Heart right ventricle (tissue), 16 donors: ENCODE measurements around the gene OS9. TPM values are rescaled to one million over a fixed set of nuclear protein-coding genes. Genes with fewer than 3 reads are reported as not detected.

Experiments
- ATAC-seq, 8 donors: fragments of 200-7000 bp; cut with Tn5 transposase; one replicate each; pipeline ENCODE4 v1.9.1; 2020; ENCODE audit warnings: mild to moderate bottlenecking in 8 of 8, moderate library complexity in 8 of 8, moderate number of reproducible peaks in 1 of 8
- DNase-seq, 2 donors: peaks; one replicate each; pipeline ENCODE4 v3.0.0-alpha.2; 2020
- H3K27ac ChIP-seq, 10 donors: fragments of 200-600 bp; sonication (generic) in 2 of 10; one replicate each; pipeline versions ENCODE4 v1.5.0 to v1.8.0; 2020 to 2022; ENCODE audit warnings: mild to moderate bottlenecking in 3 of 10
- H3K27me3 ChIP-seq, 7 donors: fragments of 200-600 bp; one replicate each; pipeline ENCODE4 v1.8.0; 2021 to 2022; ENCODE audit warnings: mild to moderate bottlenecking in 2 of 7
- H3K36me3 ChIP-seq, 9 donors: fragments of 200-600 bp; sonication (generic) in 1 of 9; one replicate each; pipeline versions ENCODE4 v1.5.0 to v1.8.0; 2020 to 2022; ENCODE audit warnings: mild to moderate bottlenecking in 2 of 9
- H3K4me1 ChIP-seq, 9 donors: fragments of 200-600 bp; sonication (generic) in 1 of 9; one replicate each; pipeline versions ENCODE4 v1.5.0 to v1.8.0; 2020 to 2022; ENCODE audit warnings: mild to moderate bottlenecking in 4 of 9
- H3K4me3 ChIP-seq, 10 donors: fragments of 200-600 bp; sonication (generic) in 2 of 10; one replicate each; pipeline versions ENCODE4 v1.5.0 to v1.8.0; 2020 to 2022; ENCODE audit warnings: mild to moderate bottlenecking in 7 of 10, moderate library complexity in 2 of 10
- H3K9me3 ChIP-seq, 11 donors: fragments of 200-600 bp in 10 of 11; sonication (generic) in 2 of 11; one replicate each; pipeline versions ENCODE4 v1.5.0 to v1.8.0; 2013 to 2022; ENCODE audit warnings: mild to moderate bottlenecking in 2 of 11, control low read depth in 1 of 11, moderate library complexity in 1 of 11
- WGBS, 2 donors: extraction: QIAGEN DNeasy Blood & Tissue Kit; methylation state at CpG; one replicate each; pipeline ENCODE4 v1.1.7; 2013; ENCODE audit warnings: inconsistent platforms in 1 of 2; 5-methylcytosine and 5-hydroxymethylcytosine counted together
- intact Hi-C, 10 donors: fragments of 100-400 bp; cut with DNase I; formaldehyde crosslinking; loops; one replicate each; pipeline versions ENCODE4 v1.11.1 to v1.14.2; 2022
- polyA plus RNA-seq, 2 donors: library from polyadenylated mRNA; stranded (reverse); fragments of 200-250 nt; gene quantifications; one replicate each; pipeline ENCODE4 v1.2.3, GENCODE V29; 2013
- total RNA-seq, 10 donors: library from RNA; stranded (reverse); fragmentation: NEBNext Ultra II Directional in 3 of 10; extraction: Animal tissue kit (Norgen Biotek cat#: 25700) in 3 of 10; gene quantifications; one replicate each; pipeline versions ENCODE4 v1.2.1 to v1.2.4, GENCODE V29; 2021 to 2023
- TF ChIP-seq, protein P1 (sequence below), 9 donors: fragments of 200-600 bp; sonication (generic) in 2 of 9; IDR thresholded peaks; one replicate each; pipeline versions ENCODE4 v1.5.0 to v1.8.0; 2021 to 2022; ENCODE audit warnings: antibody characterized with exemption in 9 of 9, mild to moderate bottlenecking in 5 of 9, moderate library complexity in 1 of 9
- donor health status: Arrhythmogenic right ventricular cardiomyopathy.
- donor health status: ischemic (EF 13 %, LVEDD 7.1; RV severe dilation, severe dysfunction).
- donor health status: healthy with polysubstance abuse.
- donor health status: DM: no; HTN: yes; CAD: no.
- donor health status: DM: no; HTN: no; CAD: no.
- donor health status: ischemic (EF 25% LVEDD 6.9; RV normal size, moderate dysfunction).
- donor health status: ischemic (EF 25% LVEDD 5.7; RV mildly dilated, moderate dysfunction).
- donor health status: healthy.
- donor health status: DM: yes; HTN: yes; CAD: no.
- donor health status: Ischemic cardiomyopathy.
- donor health status: ischemic (EF 35%, LVEDD 5.7; RV mildly dilated, moderate dysfunction).
- donor health status: nonischemic (EF 11% LVEDD 7.7; RV severe dilation, severe dysfunction).
- donor health status: DM: yes; HTN: yes; CAD: no.
- donor health status: PGD.
- donor health status: ischemic (EF 29% LVEDD 5.4; RV normal size, mild dysfunction).
- donor health status: nonischemic (EF 23%, LVEDD 6.1; RV moderate dilation, normal function).

OS9 gene
- total and polyA plus RNA-seq, 12 donors = 84.9 to 181 (median 113) TPM

DNA sequence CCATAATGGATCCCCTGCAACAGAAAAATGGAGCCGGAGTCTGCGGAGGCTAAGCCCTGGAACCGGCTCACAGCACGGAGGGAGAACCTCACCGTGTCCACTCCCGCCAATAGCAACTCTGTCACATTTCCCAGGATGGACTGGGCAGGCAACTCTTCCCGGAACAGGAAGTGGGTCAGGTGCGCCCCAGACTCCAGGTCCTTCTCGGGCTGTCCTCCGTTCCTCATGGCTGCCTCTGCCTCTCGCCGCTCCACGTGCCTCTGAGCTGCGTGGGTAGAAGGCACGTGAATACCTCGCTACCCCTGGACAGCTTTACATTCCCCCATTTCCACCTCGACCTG is 70.7 kb downstream of the OS9 start:
- no peak overlapping the region for H3K27ac ChIP-seq
- H3K36me3 ChIP-seq = peaks cover 0 to 16% (median 0%) of the 10 kb centered on the region in 9 donors
- no peaks in the 10 kb centered on the region for H3K9me3 ChIP-seq
- WGBS, 2 donors = 14 to 18% methylated on average over 17 of the region's 17 CpGs
- H3K27me3 ChIP-seq = peaks cover 7 to 56% (median 45%) of the 10 kb centered on the region in 7 donors
- ATAC-seq (peak in 1 of 8 donors; percentile 4), DNase-seq (no peak)
- H3K4me3 ChIP-seq = peak overlapping the region in 8 of 10 donors; percentile 27 to 57 (median 46)
- H3K4me1 ChIP-seq = peaks cover 15 to 33% (median 26%) of the 10 kb centered on the region in 9 donors
- TF ChIP-seq, protein P1, sequence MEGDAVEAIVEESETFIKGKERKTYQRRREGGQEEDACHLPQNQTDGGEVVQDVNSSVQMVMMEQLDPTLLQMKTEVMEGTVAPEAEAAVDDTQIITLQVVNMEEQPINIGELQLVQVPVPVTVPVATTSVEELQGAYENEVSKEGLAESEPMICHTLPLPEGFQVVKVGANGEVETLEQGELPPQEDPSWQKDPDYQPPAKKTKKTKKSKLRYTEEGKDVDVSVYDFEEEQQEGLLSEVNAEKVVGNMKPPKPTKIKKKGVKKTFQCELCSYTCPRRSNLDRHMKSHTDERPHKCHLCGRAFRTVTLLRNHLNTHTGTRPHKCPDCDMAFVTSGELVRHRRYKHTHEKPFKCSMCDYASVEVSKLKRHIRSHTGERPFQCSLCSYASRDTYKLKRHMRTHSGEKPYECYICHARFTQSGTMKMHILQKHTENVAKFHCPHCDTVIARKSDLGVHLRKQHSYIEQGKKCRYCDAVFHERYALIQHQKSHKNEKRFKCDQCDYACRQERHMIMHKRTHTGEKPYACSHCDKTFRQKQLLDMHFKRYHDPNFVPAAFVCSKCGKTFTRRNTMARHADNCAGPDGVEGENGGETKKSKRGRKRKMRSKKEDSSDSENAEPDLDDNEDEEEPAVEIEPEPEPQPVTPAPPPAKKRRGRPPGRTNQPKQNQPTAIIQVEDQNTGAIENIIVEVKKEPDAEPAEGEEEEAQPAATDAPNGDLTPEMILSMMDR (IDR thresholded peaks at IDR 0.05) = no peak
- intact Hi-C loops = no loop called here

DNA sequence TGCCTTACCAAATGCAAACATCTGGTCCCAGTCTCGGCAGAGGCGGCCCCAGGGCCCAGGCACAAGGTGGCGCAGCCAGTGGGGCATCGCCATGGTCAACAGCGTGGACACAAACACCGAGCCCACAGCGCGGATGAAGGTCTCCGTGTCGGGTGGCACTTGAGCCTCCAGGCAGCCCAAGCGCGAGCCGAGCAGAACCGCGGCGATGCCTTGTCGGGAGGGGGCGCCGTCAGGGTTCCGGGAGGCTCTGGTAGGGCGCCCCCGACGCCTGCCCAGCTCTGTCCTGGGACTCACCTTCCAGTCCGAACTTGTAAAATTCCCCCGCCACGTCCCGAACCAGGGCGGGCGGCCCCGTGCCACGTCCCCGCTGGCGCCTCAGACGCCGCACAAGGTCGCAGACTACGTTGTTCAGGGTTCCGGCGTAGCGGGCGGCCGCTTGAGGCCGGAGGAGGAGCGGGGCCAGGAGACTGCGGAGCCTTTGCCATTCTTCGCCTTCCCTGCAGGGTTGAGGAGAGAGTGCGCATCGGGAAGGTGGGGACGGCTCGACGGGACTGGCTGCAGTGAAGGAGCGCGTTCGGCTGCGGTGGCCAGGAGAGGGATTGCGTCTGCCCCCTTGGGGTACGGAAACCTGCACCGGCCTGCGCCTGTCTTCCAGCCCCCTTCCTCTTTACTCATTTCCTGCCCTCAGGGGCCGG is 71.2 kb downstream of the OS9 start:
- H3K36me3 ChIP-seq = peaks cover 0 to 22% (median 0%) of the 10 kb centered on the region in 9 donors
- ATAC-seq (peak; percentile 30 to 55 (median 46)), DNase-seq (peak in 1 of 2 donors; percentile 38)
- WGBS, 2 donors = 1% methylated on average over 60 of the region's 60 CpGs
- no peaks in the 10 kb centered on the region for H3K9me3 ChIP-seq
- peaks cover 15 to 33% (median 26%) of the 10 kb centered on the region in 9 donors for H3K4me1 ChIP-seq
- intact Hi-C loops = no loop called here
- peak overlapping the region; percentile 15 to 57 (median 44) for H3K4me3 ChIP-seq
- peaks cover 7 to 56% (median 45%) of the 10 kb centered on the region in 7 donors for H3K27me3 ChIP-seq
- TF ChIP-seq, protein P1 (IDR thresholded peaks at IDR 0.05) = peak in 6 of 9 donors; percentile 5 to 51 (median 44)
- no peak overlapping the region for H3K27ac ChIP-seq

DNA sequence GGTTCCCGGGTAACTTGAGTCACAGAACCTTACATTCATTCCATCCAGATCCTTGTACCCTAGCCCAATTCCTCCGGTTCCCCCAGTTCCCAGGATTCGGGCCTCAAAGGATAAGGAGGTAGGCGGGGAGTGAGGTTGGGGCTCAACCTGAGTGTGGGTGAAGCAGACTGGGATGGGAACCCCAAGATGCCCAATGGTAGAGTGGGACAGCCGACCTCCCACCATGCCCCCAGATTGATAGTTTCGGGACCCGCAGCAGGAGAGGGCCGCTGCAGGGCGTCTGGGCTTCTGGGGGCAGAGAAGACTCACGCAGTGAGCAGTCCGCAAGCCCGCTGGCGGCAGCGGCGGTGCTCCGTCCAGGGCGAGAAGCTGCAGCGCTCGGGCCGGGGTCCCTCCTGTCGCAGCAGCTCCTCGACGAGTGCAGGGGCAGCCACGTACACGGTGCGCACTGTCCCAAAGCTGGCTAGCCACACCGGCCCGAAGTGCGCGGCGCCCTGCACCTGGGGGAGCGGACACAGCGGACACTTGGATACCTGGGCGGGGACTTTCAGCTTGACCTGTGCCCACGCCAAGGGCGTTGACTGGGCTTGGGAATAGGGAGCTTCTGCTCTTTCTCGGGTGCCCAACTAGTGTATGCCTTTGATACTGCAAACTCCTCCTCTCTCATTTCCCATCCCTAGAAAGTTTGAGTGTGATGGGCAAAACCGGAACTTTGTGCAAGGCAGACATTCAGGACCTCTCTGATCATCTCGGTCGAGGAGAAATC is 71.9 kb downstream of the OS9 start:
- Histone ChIP-seq H3K4me3 (peak overlapping the region; percentile 9 to 57 (median 40)), H3K27me3 (peaks cover 7 to 56% (median 45%) of the 10 kb centered on the region in 7 donors), H3K36me3 (peaks cover 0 to 28% (median 0%) of the 10 kb centered on the region in 9 donors), H3K4me1 (peaks cover 15 to 35% (median 28%) of the 10 kb centered on the region in 9 donors), H3K27ac (no peak overlapping the region), H3K9me3 (no peaks in the 10 kb centered on the region)
- DNase-seq (no peak), ATAC-seq (peak in 7 of 8 donors; percentile 4 to 23 (median 11))
- intact Hi-C loops = no loop called here
- TF ChIP-seq, protein P1 (IDR thresholded peaks at IDR 0.05) = no peak
- 3 to 4% methylated on average over 40 of the region's 40 CpGs for WGBS, 2 donors

DNA sequence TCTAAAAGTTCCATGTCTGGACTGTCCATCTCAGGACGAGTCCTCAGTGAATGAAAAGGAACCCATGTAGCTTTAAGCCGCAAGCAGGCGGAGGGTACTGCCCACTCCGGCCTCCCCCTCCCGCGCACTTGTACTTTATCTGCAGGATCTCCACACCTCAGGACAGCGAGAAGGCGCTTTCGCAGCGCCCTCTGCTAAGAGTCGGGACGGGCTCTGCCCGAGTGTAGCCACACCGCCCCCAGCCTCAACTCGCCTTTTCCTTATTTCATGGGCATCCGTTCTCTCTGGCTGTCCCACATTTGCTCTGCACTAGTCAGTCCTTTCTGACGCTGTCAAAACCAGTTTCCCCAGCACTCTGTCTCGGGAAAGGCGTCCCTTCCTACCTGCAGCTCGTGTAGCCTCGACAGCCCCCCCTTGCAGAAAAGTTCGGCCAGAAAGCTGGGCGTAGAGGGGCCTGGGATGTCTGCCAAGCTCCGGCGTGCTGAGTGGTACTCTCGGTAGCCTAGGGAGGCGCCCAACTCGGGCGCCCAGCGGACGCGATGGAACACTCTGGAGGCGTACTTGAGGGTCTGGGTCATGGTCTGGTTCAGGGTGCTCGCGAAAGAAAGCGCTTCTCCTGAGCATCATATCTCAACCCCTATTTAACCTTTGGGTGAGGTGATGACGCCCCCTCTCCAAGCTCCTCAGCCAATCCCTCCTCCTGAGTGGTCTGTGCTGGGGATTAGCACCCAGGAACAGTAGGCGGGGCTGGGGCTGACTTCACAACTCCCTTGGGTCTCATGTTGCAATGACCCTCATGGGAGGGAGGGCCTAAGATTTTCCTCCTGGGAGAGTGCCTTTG is 72.8 kb downstream of the OS9 start, which contains the start of gene CYP27B1:
Gene CYP27B1, minus strand, starts transcription at position 615 of the 841 bp plus-strand sequence. Its CDS starts 37 bp downstream, at position 578.
- DNase-seq (no peak), ATAC-seq (peak in 6 of 8 donors; percentile 13 to 31 (median 20))
- 4 to 5% methylated on average over 38 of the region's 38 CpGs for WGBS, 2 donors

More for the DNA sequence above, 72.8 kb downstream of the OS9 start, which contains the start of gene CYP27B1:
- H3K9me3 ChIP-seq = no peaks in the 10 kb centered on the region
- H3K4me3 ChIP-seq = peak within 1 kb of the TSS in 9 of 10 donors; percentile 9 to 57 (median 39)
- intact Hi-C loops = no loop called here
- H3K36me3 ChIP-seq = peaks cover 0 to 28% (median 0%) of the 10 kb centered on the region in 9 donors
- peaks cover 18 to 43% (median 34%) of the 10 kb centered on the region in 9 donors for H3K4me1 ChIP-seq
- TF ChIP-seq, protein P1 (IDR thresholded peaks at IDR 0.05) = no peak
- H3K27me3 ChIP-seq = peaks cover 7 to 56% (median 45%) of the 10 kb centered on the region in 7 donors
- H3K27ac ChIP-seq = no peak within 1 kb of the TSS
